ENCODE results near the gene CADPS2.

The CADPS2 gene

GRCh38 chr7:122448893-122449589 lies 437.2 kb downstream of the CADPS2 start:
- no peaks in the 10 kb centered on the region for H3K36me3 Mint-ChIP-seq
- no peaks in the 10 kb centered on the region for H3K4me1 Mint-ChIP-seq
- H3K9me3 Mint-ChIP-seq, result peaks cover 9% of the 10 kb centered on the region
- DNase-seq (ENCODE audit: low spot score in 2 of 2) (no peak), ATAC-seq (no peak)
- no peak overlapping the region for H3K27ac Mint-ChIP-seq
- H3K4me3 Mint-ChIP-seq, result no peak overlapping the region

- Mint-ChIP-seq H3K4me3 (no peak overlapping the region), H3K4me1 (no peaks in the 10 kb centered on the region), H3K9me3 (peaks cover 8% of the 10 kb centered on the region), H3K27ac (no peak overlapping the region), H3K36me3 (no peaks in the 10 kb centered on the region)
- ATAC-seq (no peak), DNase-seq (ENCODE audit: low spot score in 2 of 2) (no peak)
Measured at GRCh38 chr7:122442929-122443328, 443.3 kb downstream of the CADPS2 start.

- no peak overlapping the region for H3K27ac Mint-ChIP-seq
- no peak for ATAC-seq
- no peaks in the 10 kb centered on the region for H3K4me1 Mint-ChIP-seq
- no peak overlapping the region for H3K4me3 Mint-ChIP-seq
- H3K9me3 Mint-ChIP-seq, result peaks cover 11% of the 10 kb centered on the region
- H3K36me3 Mint-ChIP-seq, result no peaks in the 10 kb centered on the region
- DNase-seq (ENCODE audit: low spot score in 2 of 2), result no peak
Measured at GRCh38 chr7:122438492-122438891, 447.8 kb downstream of the CADPS2 start.

- Mint-ChIP-seq H3K27ac (no peak overlapping the region), H3K9me3 (peaks cover 11% of the 10 kb centered on the region), H3K4me3 (no peak overlapping the region), H3K4me1 (no peaks in the 10 kb centered on the region), H3K36me3 (no peaks in the 10 kb centered on the region)
- ATAC-seq (no peak), DNase-seq (ENCODE audit: low spot score in 2 of 2) (no peak)
Measured at GRCh38 chr7:122438006-122438405, 448.3 kb downstream of the CADPS2 start.

GRCh38 chr7:122433765-122434164 lies 452.5 kb downstream of the CADPS2 start:
- no peak for ATAC-seq
- Mint-ChIP-seq H3K27ac (no peak overlapping the region), H3K4me1 (no peaks in the 10 kb centered on the region), H3K36me3 (no peaks in the 10 kb centered on the region), H3K4me3 (no peak overlapping the region), H3K9me3 (peaks cover 9% of the 10 kb centered on the region)
- no peak for DNase-seq (ENCODE audit: low spot score in 2 of 2)

GRCh38 chr7:122430710-122431109 lies 455.6 kb downstream of the CADPS2 start:
- H3K27ac Mint-ChIP-seq, result no peak overlapping the region

GRCh38 chr7:122429926-122430325 lies 456.3 kb downstream of the CADPS2 start:
- ATAC-seq (no peak), DNase-seq (ENCODE audit: low spot score in 2 of 2) (no peak)
- Mint-ChIP-seq H3K36me3 (no peaks in the 10 kb centered on the region), H3K9me3 (peaks cover 6% of the 10 kb centered on the region), H3K4me1 (no peaks in the 10 kb centered on the region), H3K4me3 (no peak overlapping the region), H3K27ac (no peak overlapping the region)

More at GRCh38 chr7:122430710-122431109, 455.6 kb downstream of the CADPS2 start:
- no peak for ATAC-seq
- DNase-seq (ENCODE audit: low spot score in 2 of 2), result no peak
- Mint-ChIP-seq H3K4me3 (no peak overlapping the region), H3K4me1 (no peaks in the 10 kb centered on the region), H3K9me3 (peaks cover 6% of the 10 kb centered on the region), H3K36me3 (no peaks in the 10 kb centered on the region)

GRCh38 chr7:122425731-122426130 lies 460.5 kb downstream of the CADPS2 start:
- peaks cover 2% of the 10 kb centered on the region for H3K9me3 Mint-ChIP-seq
- no peaks in the 10 kb centered on the region for H3K36me3 Mint-ChIP-seq
- ATAC-seq, result no peak
- no peak for DNase-seq (ENCODE audit: low spot score in 2 of 2)
- no peaks in the 10 kb centered on the region for H3K4me1 Mint-ChIP-seq
- H3K27ac Mint-ChIP-seq, result no peak overlapping the region
- H3K4me3 Mint-ChIP-seq, result no peak overlapping the region

GRCh38 chr7:122423591-122423990 lies 462.7 kb downstream of the CADPS2 start:
- Mint-ChIP-seq H3K36me3 (no peaks in the 10 kb centered on the region), H3K4me1 (no peaks in the 10 kb centered on the region), H3K9me3 (no peaks in the 10 kb centered on the region), H3K27ac (no peak overlapping the region), H3K4me3 (no peak overlapping the region)
- DNase-seq (ENCODE audit: low spot score in 2 of 2) (no peak), ATAC-seq (no peak)

- peaks cover 8% of the 10 kb centered on the region for H3K9me3 Mint-ChIP-seq
- H3K4me1 Mint-ChIP-seq, result no peaks in the 10 kb centered on the region
- no peak for ATAC-seq
- H3K36me3 Mint-ChIP-seq, result no peaks in the 10 kb centered on the region
- H3K27ac Mint-ChIP-seq, result no peak overlapping the region
- no peak for DNase-seq (ENCODE audit: low spot score in 2 of 2)
- no peak overlapping the region for H3K4me3 Mint-ChIP-seq
Measured at GRCh38 chr7:122416336-122416735, 469.9 kb downstream of the CADPS2 start.

- no peak for DNase-seq (ENCODE audit: low spot score in 2 of 2)
- peaks cover 8% of the 10 kb centered on the region for H3K9me3 Mint-ChIP-seq
- H3K36me3 Mint-ChIP-seq, result no peaks in the 10 kb centered on the region
- H3K4me1 Mint-ChIP-seq, result no peaks in the 10 kb centered on the region
- H3K4me3 Mint-ChIP-seq, result no peak overlapping the region
- no peak overlapping the region for H3K27ac Mint-ChIP-seq
- ATAC-seq, result no peak
Measured at GRCh38 chr7:122415510-122415909, 470.8 kb downstream of the CADPS2 start.

- ATAC-seq (no peak), DNase-seq (ENCODE audit: low spot score in 2 of 2) (no peak)
- H3K9me3 Mint-ChIP-seq, result peaks cover 7% of the 10 kb centered on the region
- H3K27ac Mint-ChIP-seq, result no peak overlapping the region
- no peak overlapping the region for H3K4me3 Mint-ChIP-seq
- no peaks in the 10 kb centered on the region for H3K4me1 Mint-ChIP-seq
- H3K36me3 Mint-ChIP-seq, result no peaks in the 10 kb centered on the region
Measured at GRCh38 chr7:122413339-122413738, 472.9 kb downstream of the CADPS2 start.

GRCh38 chr7:122412883-122413282 lies 473.4 kb downstream of the CADPS2 start:
- no peaks in the 10 kb centered on the region for H3K36me3 Mint-ChIP-seq
- no peak overlapping the region for H3K27ac Mint-ChIP-seq
- H3K9me3 Mint-ChIP-seq, result peaks cover 4% of the 10 kb centered on the region
- H3K4me1 Mint-ChIP-seq, result no peaks in the 10 kb centered on the region
- ATAC-seq (no peak), DNase-seq (ENCODE audit: low spot score in 2 of 2) (no peak)
- H3K4me3 Mint-ChIP-seq, result no peak overlapping the region

- Mint-ChIP-seq H3K27ac (no peak overlapping the region), H3K36me3 (no peaks in the 10 kb centered on the region), H3K4me1 (no peaks in the 10 kb centered on the region), H3K9me3 (peaks cover under 1% of the 10 kb centered on the region), H3K4me3 (no peak overlapping the region)
- no peak for DNase-seq (ENCODE audit: low spot score in 2 of 2)
- ATAC-seq, result no peak
Measured at GRCh38 chr7:122412441-122412840, 473.8 kb downstream of the CADPS2 start.

GRCh38 chr7:122407195-122407594 lies 479.1 kb downstream of the CADPS2 start:
- ATAC-seq (no peak), DNase-seq (ENCODE audit: low spot score in 2 of 2) (no peak)
- peaks cover 3% of the 10 kb centered on the region for H3K9me3 Mint-ChIP-seq
- H3K4me1 Mint-ChIP-seq, result no peaks in the 10 kb centered on the region
- no peak overlapping the region for H3K4me3 Mint-ChIP-seq
- no peak overlapping the region for H3K27ac Mint-ChIP-seq
- H3K36me3 Mint-ChIP-seq, result no peaks in the 10 kb centered on the region

GRCh38 chr7:122403113-122403512 lies 483.1 kb downstream of the CADPS2 start:
- DNase-seq (ENCODE audit: low spot score in 2 of 2), result no peak
- H3K9me3 Mint-ChIP-seq, result peaks cover 3% of the 10 kb centered on the region
- no peaks in the 10 kb centered on the region for H3K4me1 Mint-ChIP-seq
- H3K36me3 Mint-ChIP-seq, result no peaks in the 10 kb centered on the region
- no peak overlapping the region for H3K4me3 Mint-ChIP-seq
- ATAC-seq, result no peak
- H3K27ac Mint-ChIP-seq, result no peak overlapping the region

- DNase-seq (ENCODE audit: low spot score in 2 of 2), result no peak
- Mint-ChIP-seq H3K4me1 (no peaks in the 10 kb centered on the region), H3K9me3 (peaks cover 3% of the 10 kb centered on the region), H3K36me3 (no peaks in the 10 kb centered on the region), H3K27ac (no peak overlapping the region), H3K4me3 (no peak overlapping the region)
- ATAC-seq, result no peak
Measured at GRCh38 chr7:122402235-122402634, 484.0 kb downstream of the CADPS2 start.
